Neural progenitor cell (in vitro differentiated cells): ENCODE data around the gene SRXN1. TPM values are rescaled to one million over a fixed set of nuclear protein-coding genes. Genes with fewer than 3 reads are reported as not detected.

Experiments used
- DNase-seq: peaks from one replicate; pipeline ENCODE4 v3.0.0-alpha.2; 2016; ENCODE audit warnings: low spot score
- H2AFZ ChIP-seq: fragments of 200-600 bp; sonication (generic); replicated peaks from 2 replicates; pipeline ENCODE4 v1.6.1; 2016; ENCODE audit warnings: antibody characterized with exemption
- H3F3A ChIP-seq: fragments of 200-600 bp; sonication (generic); 2 replicates; pipeline ENCODE4 v1.6.1; 2016; ENCODE audit warnings: antibody characterized with exemption, low read depth
- H3K27ac ChIP-seq: fragments of 200-600 bp; sonication (generic); 2 replicates; pipeline ENCODE4 v1.5.1; 2016; ENCODE audit warnings: mild to moderate bottlenecking
- H3K27me3 ChIP-seq: fragments of 200-600 bp; sonication (generic); 2 replicates; pipeline ENCODE4 v1.6.1; 2016; ENCODE audit warnings: mild to moderate bottlenecking, moderate library complexity
- H3K36me3 ChIP-seq: fragments of 200-600 bp; sonication (generic); 2 replicates; pipeline ENCODE4 v1.5.1; 2016
- H3K4me1 ChIP-seq: fragments of 200-600 bp; sonication (generic); 2 replicates; pipeline ENCODE4 v1.6.1; 2016; ENCODE audit warnings: mixed run types
- H3K4me2 ChIP-seq: fragments of 200-600 bp; sonication (generic); 2 replicates; pipeline ENCODE4 v1.6.1; 2016
- H3K4me3 ChIP-seq: fragments of 200-600 bp; sonication (generic); 2 replicates; pipeline ENCODE4 v1.5.1; 2016
- H3K79me2 ChIP-seq: fragments of 200-600 bp; sonication (generic); 2 replicates; pipeline ENCODE4 v1.6.1; 2016; ENCODE audit warnings: low read depth
- H3K9ac ChIP-seq: fragments of 200-600 bp; sonication (generic); 2 replicates; pipeline ENCODE4 v1.6.1; 2016
- H3K9me3 ChIP-seq: fragments of 200-600 bp; sonication (generic); 2 replicates; pipeline ENCODE4 v1.5.1; 2016; ENCODE audit warnings: low read depth
- H4K20me1 ChIP-seq: fragments of 200-600 bp; sonication (generic); 2 replicates; pipeline ENCODE4 v1.6.1; 2016; ENCODE audit warnings: low read depth
- H3K27ac Mint-ChIP-seq: 3 replicates; pipeline ENCODE4 v1.8.0; 2021; ENCODE audit warnings: mixed read lengths
- H3K27me3 Mint-ChIP-seq: 2 replicates; pipeline ENCODE4 v1.8.0; 2022; ENCODE audit warnings: low read depth, mild to moderate bottlenecking, inconsistent platforms, moderate library complexity, mixed read lengths; ENCODE audit not compliant: insufficient read depth
- H3K36me3 Mint-ChIP-seq: 3 replicates; pipeline ENCODE4 v1.8.0; 2021; ENCODE audit warnings: mixed read lengths
- H3K4me1 Mint-ChIP-seq: 3 replicates; pipeline ENCODE4 v1.8.0; 2021; ENCODE audit warnings: mixed read lengths
- H3K4me3 Mint-ChIP-seq: 3 replicates; pipeline ENCODE4 v1.8.0; 2021; ENCODE audit warnings: mild to moderate bottlenecking, moderate library complexity, mixed read lengths
- H3K9me3 Mint-ChIP-seq: 3 replicates; pipeline ENCODE4 v1.8.0; 2020; ENCODE audit warnings: mixed read lengths
- EZH2 ChIP-seq: fragments of 200-600 bp; sonication (generic); IDR thresholded peaks from 2 replicates; pipeline ENCODE4 v1.6.1; 2017; ENCODE audit warnings: antibody characterized with exemption, mild to moderate bottlenecking, moderate library complexity
- EZH2phosphoT487 ChIP-seq: fragments of 200-600 bp; sonication (generic); IDR thresholded peaks from 2 replicates; pipeline ENCODE4 v1.6.1; 2017; ENCODE audit warnings: antibody characterized with exemption
- total RNA-seq: library from RNA; depleted of rRNA; stranded (reverse); fragments of >200 nt; gene quantifications from 2 replicates; pipeline ENCODE4 v1.2.3, GENCODE V29; 2015; ENCODE audit warnings: low replicate concordance
- TF ChIP-seq, protein P1 (sequence below): fragments of 200-600 bp; sonication (generic); IDR thresholded peaks from 2 replicates; pipeline ENCODE4 v1.5.1; 2017; ENCODE audit warnings: antibody characterized with exemption, mild to moderate bottlenecking

SRXN1 gene
- total RNA-seq, 1 donor from 2014 or later: 6.8 TPM

DNA sequence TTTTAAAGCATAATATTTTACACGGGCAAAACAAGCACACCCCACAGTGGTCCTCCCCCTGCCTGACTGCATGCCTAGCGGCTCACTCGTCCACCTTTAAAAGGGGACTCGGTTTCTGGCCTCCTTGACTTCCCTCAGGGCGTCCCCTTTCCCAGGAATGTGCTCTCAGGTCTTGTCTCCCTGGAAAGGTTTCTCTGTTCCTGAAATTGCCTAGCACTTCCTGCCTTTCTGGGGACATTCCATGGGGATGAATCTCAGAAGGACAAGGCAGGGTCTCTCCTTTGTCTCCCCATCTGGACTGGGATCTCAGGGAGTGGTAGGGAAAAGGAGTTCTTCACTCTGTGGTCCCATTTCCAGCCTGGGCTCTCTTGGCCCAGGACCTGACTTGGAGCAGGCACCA, 47.8 kb downstream of the SRXN1 start:
- no peak overlapping the region for H3K27ac Mint-ChIP-seq
- H3K27ac ChIP-seq: no peak overlapping the region

DNA sequence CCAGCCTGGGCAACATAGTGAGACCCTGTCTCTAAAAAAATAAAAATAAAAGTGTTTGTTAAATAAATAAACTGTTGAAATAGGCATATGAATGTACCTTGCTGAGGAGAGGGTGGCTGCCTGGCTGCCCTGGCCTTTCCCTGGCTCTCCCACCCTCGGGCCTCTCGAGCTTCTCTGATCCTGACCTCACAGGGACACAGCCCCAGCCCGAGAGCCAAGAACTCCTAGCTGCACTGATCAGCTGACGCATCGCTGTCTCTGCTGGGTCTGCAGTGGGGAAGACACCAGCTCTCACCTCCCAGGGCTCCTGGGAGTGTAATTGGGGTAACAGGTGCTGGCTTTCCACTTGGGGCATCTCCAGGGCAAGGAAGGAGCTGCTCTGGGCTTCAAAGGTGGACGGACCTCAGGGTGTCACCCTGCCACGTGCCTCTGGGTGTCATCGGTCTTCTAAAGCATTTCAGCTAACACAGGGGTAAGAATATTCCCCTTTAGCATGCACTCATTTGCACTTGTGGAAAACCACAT, 49.8 kb downstream of the SRXN1 start:
- H3K79me2 ChIP-seq: no peaks in the 10 kb centered on the region
- H3K27me3 ChIP-seq: peaks cover 14% of the 10 kb centered on the region
- DNase-seq: no peak
- Mint-ChIP-seq H3K9me3 (no peaks in the 10 kb centered on the region), H3K27ac (no peak overlapping the region), H3K36me3 (no peaks in the 10 kb centered on the region), H3K27me3 (peaks cover 12% of the 10 kb centered on the region), H3K4me1 (peaks cover 5% of the 10 kb centered on the region), H3K4me3 (no peak overlapping the region)
- H3K27ac ChIP-seq: no peak overlapping the region
- TF ChIP-seq EZH2 (no peak), EZH2phosphoT487 (no peak)
- TF ChIP-seq, protein P1, sequence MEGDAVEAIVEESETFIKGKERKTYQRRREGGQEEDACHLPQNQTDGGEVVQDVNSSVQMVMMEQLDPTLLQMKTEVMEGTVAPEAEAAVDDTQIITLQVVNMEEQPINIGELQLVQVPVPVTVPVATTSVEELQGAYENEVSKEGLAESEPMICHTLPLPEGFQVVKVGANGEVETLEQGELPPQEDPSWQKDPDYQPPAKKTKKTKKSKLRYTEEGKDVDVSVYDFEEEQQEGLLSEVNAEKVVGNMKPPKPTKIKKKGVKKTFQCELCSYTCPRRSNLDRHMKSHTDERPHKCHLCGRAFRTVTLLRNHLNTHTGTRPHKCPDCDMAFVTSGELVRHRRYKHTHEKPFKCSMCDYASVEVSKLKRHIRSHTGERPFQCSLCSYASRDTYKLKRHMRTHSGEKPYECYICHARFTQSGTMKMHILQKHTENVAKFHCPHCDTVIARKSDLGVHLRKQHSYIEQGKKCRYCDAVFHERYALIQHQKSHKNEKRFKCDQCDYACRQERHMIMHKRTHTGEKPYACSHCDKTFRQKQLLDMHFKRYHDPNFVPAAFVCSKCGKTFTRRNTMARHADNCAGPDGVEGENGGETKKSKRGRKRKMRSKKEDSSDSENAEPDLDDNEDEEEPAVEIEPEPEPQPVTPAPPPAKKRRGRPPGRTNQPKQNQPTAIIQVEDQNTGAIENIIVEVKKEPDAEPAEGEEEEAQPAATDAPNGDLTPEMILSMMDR: no peak
- no peaks in the 10 kb centered on the region for H3K9me3 ChIP-seq
- H2AFZ ChIP-seq: no peak overlapping the region
- no peak overlapping the region for H3K9ac ChIP-seq
- peaks cover 4% of the 10 kb centered on the region for H3K4me1 ChIP-seq
- no peaks in the 10 kb centered on the region for H3F3A ChIP-seq
- H3K36me3 ChIP-seq: no peaks in the 10 kb centered on the region
- no peak overlapping the region for H3K4me3 ChIP-seq
- H3K4me2 ChIP-seq: no peak overlapping the region
- H4K20me1 ChIP-seq: peaks cover 3% of the 10 kb centered on the region

More for the DNA sequence above, 47.8 kb downstream of the SRXN1 start:
- H3K4me3 ChIP-seq: no peak overlapping the region
- H3K9ac ChIP-seq: no peak overlapping the region
- no peak overlapping the region for H2AFZ ChIP-seq
- TF ChIP-seq EZH2 (no peak), EZH2phosphoT487 (no peak)
- TF ChIP-seq, protein P1: no peak
- peaks cover 18% of the 10 kb centered on the region for H4K20me1 ChIP-seq
- no peak for DNase-seq
- peaks cover 34% of the 10 kb centered on the region for H3K27me3 ChIP-seq
- no peaks in the 10 kb centered on the region for H3K36me3 ChIP-seq
- Mint-ChIP-seq H3K4me1 (peaks cover 5% of the 10 kb centered on the region), H3K4me3 (no peak overlapping the region), H3K36me3 (no peaks in the 10 kb centered on the region), H3K9me3 (no peaks in the 10 kb centered on the region), H3K27me3 (peaks cover 21% of the 10 kb centered on the region)
- no peaks in the 10 kb centered on the region for H3K9me3 ChIP-seq
- H3K4me2 ChIP-seq: no peak overlapping the region
- H3K79me2 ChIP-seq: no peaks in the 10 kb centered on the region
- peaks cover 5% of the 10 kb centered on the region for H3F3A ChIP-seq
- no peaks in the 10 kb centered on the region for H3K4me1 ChIP-seq

- Mint-ChIP-seq H3K27ac (no peak overlapping the region), H3K27me3 (peaks cover 8% of the 10 kb centered on the region), H3K4me1 (peaks cover 5% of the 10 kb centered on the region), H3K9me3 (no peaks in the 10 kb centered on the region), H3K4me3 (no peak overlapping the region), H3K36me3 (no peaks in the 10 kb centered on the region)
- H3K4me1 ChIP-seq: peaks cover 4% of the 10 kb centered on the region
- H3K36me3 ChIP-seq: no peaks in the 10 kb centered on the region
- TF ChIP-seq EZH2: no peak
- TF ChIP-seq, protein P1: no peak
- no peak for TF ChIP-seq EZH2phosphoT487
- no peak overlapping the region for H3K4me3 ChIP-seq
- H3F3A ChIP-seq: no peaks in the 10 kb centered on the region
- H3K27me3 ChIP-seq: peaks cover 5% of the 10 kb centered on the region
- no peak for DNase-seq
- H3K9ac ChIP-seq: no peak overlapping the region
- H3K4me2 ChIP-seq: no peak overlapping the region
- no peak overlapping the region for H3K27ac ChIP-seq
- H2AFZ ChIP-seq: no peak overlapping the region
- no peaks in the 10 kb centered on the region for H4K20me1 ChIP-seq
- no peaks in the 10 kb centered on the region for H3K9me3 ChIP-seq
- H3K79me2 ChIP-seq: no peaks in the 10 kb centered on the region
These were observed 50.7 kb downstream of the SRXN1 start for GRCh38 chr20:602111-602970.
